GM18498 (cell line): Measurements from ENCODE around the gene PTPN1.
"Not testable (repeated sequence)": the region's sequence is repeated elsewhere in the genome, so short reads cannot be mapped to it uniquely, and the experiment has no call there.

ENCODE experiments used
- ATAC-seq: cut with Tn5 transposase; IDR thresholded peaks from one replicate; pipeline ENCODE4 v1.9.1; 2021; ENCODE audit warnings: mild to moderate bottlenecking, moderate library complexity; ENCODE audit not compliant: unreplicated experiment

Gene PTPN1

DNA sequence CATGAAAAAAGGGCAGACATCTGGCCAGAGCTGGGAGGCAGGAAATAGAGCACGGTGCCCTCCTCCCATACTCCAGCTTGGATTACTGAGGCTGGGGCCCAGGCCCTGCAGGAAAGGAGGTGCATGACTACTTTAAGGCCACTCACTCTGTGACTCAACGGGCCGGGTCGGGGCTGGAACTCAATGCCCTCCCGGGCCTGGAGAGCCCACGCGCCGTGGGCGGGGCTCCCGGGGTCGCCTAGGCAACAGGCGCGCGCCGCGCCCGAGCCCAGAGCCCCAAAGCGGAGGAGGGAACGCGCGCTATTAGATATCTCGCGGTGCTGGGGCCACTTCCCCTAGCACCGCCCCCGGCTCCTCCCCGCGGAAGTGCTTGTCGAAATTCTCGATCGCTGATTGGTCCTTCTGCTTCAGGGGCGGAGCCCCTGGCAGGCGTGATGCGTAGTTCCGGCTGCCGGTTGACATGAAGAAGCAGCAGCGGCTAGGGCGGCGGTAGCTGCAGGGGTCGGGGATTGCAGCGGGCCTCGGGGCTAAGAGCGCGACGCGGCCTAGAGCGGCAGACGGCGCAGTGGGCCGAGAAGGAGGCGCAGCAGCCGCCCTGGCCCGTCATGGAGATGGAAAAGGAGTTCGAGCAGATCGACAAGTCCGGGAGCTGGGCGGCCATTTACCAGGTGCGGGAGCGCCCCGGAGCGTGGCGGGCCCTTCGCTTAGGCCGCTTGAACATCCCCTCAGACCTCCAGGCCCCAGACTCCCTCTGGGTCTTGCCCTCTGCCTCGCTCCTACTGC, at the start of gene PTPN1:
Gene PTPN1, plus strand, starts transcription at position 461 of the 783 bp plus-strand sequence. Its CDS starts 145 bp downstream, at position 606.
- ATAC-seq = peak; percentile 93

- ATAC-seq = peak; percentile 69
Observed at GRCh38 chr20:50460608-50461267, 49.4 kb upstream of the PTPN1 start.

- no peak for ATAC-seq
Observed at GRCh38 chr20:50462093-50462690, 48.0 kb upstream of the PTPN1 start.

DNA sequence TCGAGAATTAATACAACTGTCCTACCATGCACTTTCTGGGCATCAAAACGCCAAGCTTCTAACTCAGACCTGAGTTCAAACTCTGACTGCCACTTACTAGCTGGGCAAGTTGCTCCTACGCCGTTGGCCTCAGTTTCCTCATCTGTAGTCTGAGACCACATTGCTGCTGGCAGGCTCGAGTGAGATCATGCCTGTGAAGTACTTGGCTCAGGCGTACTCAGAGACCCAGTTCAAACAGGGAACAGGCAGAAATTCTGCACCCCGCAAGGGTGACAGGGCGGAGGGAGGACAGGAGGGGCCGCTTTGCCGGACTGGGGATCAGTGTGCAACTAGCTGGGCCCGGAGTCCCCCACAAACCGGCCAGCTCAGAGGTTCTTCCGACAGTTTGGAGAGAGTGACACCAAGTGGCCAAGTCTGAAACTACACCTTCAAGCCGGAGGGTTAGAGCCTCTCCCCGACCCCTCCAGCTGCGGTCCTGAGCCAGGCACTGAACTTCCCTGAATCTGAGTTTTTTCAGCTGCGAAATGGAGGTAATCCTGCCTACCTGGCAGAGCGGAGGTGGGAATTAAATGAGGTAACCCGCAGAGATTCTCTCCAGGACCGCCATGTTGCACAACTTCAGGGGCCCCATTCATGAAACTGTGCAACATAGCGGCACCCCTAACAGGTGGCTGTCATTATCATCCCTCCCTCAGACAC, 46.0 kb upstream of the PTPN1 start:
- ATAC-seq = peak; percentile 72

GRCh38 chr20:50464725-50465650, 45.2 kb upstream of the PTPN1 start:
- no peak for ATAC-seq

- no peak for ATAC-seq
Observed at GRCh38 chr20:50467174-50467573, 43.0 kb upstream of the PTPN1 start.

- no peak for ATAC-seq
Observed at GRCh38 chr20:50467718-50468356, 42.3 kb upstream of the PTPN1 start.

DNA sequence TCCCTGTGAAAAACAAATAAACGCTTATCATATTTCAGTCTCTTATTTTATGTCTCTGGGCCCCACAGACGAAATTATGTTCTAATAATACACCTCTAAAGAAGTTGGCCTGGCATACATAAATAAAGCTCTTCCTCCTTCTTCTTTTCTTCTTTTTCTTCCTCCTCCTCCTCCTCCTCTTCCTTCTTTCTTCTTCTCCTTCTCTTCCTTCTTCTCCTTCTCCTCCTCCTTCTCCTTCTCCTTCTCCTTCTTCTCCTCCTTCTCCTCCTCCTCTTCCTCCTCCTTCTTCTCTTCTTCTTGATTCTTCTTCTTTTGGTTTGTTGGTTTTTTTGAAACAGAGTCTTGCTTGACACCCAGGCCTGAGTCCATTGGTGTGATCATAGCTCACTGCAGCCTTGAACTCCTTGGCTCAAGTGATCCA, 41.8 kb upstream of the PTPN1 start:
- ATAC-seq = no peak

DNA sequence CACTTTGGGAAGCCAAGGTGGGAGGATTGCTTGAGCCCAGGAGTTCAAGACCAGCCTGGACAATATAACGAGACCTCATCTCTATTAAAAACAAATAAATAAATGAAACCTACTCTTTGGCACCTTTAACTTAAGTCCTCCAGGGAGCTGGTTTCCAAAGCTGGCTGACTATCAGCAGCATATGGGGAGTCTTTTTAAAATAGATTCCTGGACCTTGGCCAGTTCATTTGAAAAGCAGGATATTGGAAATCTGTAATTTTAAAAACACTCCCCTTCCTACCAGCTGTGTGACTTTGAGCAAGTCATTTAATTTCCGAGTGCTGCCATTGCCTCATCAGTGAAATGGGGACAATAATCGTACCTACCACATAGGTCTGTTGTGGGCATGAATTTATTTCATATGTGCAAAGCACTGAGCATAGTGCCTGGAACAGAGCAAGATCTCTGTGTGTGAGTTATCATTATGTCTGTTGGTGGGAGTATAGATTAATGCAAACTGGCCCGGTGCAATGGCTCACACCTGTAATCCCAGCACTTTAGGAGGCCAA, 40.9 kb upstream of the PTPN1 start:
- no peak for ATAC-seq

- ATAC-seq = no peak
Observed at GRCh38 chr20:50469796-50470195, 40.4 kb upstream of the PTPN1 start.

- no peak for ATAC-seq
Observed at GRCh38 chr20:50470264-50470858, 39.8 kb upstream of the PTPN1 start.

DNA sequence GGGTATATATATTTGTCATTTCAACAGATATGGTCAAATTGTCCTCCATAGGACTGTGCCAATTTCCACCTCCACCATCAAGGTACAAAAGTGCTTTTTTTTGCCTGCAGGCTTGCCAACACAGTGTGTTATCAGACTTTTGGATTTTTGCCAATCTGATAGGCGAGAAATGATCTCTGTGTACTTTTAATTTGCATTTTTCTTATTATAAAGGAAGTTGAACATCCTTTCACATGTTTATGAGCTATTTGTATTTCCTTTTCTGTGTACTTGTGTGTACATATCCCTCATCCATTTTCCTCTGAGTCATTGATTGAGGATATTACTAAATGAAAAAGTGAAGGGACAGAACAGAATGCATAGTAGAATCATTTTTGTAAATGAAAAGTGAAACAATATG, 39.0 kb upstream of the PTPN1 start:
- ATAC-seq = no peak

- ATAC-seq = no peak
Observed at GRCh38 chr20:50472693-50473664, 37.2 kb upstream of the PTPN1 start.

- ATAC-seq = not testable (repeated sequence)
Observed at GRCh38 chr20:50474356-50474755, 35.8 kb upstream of the PTPN1 start.

- no peak for ATAC-seq
Observed at GRCh38 chr20:50475681-50476292, 34.4 kb upstream of the PTPN1 start.

GRCh38 chr20:50477239-50477872, 32.8 kb upstream of the PTPN1 start:
- no peak for ATAC-seq
